LNCaP clone FGC (cell line): ENCODE results near the gene TXNDC17.
A peak's percentile ranks its signal among the peaks of the same experiment; 100 is the strongest.

ENCODE experiments used
- DNase-seq: peaks from one replicate; pipeline ENCODE4 v3.0.0-alpha.2; 2011; ENCODE audit warnings: low read depth
- H3K4me3 ChIP-seq: 2 replicates; pipeline ENCODE4 v1.5.1; 2011; ENCODE audit warnings: mild to moderate bottlenecking, low read depth, low read length, control low read depth
- TF ChIP-seq, protein P1 (sequence below): IDR thresholded peaks from 2 replicates; pipeline ENCODE4 v1.5.1; 2012; ENCODE audit warnings: mild to moderate bottlenecking; ENCODE audit not compliant: control insufficient read depth, insufficient read depth; ENCODE audit errors: extremely low read depth

Gene TXNDC17

GRCh38 chr17:6597727-6598126 is 43.1 kb upstream of the TXNDC17 start:
- TF ChIP-seq, protein P1, sequence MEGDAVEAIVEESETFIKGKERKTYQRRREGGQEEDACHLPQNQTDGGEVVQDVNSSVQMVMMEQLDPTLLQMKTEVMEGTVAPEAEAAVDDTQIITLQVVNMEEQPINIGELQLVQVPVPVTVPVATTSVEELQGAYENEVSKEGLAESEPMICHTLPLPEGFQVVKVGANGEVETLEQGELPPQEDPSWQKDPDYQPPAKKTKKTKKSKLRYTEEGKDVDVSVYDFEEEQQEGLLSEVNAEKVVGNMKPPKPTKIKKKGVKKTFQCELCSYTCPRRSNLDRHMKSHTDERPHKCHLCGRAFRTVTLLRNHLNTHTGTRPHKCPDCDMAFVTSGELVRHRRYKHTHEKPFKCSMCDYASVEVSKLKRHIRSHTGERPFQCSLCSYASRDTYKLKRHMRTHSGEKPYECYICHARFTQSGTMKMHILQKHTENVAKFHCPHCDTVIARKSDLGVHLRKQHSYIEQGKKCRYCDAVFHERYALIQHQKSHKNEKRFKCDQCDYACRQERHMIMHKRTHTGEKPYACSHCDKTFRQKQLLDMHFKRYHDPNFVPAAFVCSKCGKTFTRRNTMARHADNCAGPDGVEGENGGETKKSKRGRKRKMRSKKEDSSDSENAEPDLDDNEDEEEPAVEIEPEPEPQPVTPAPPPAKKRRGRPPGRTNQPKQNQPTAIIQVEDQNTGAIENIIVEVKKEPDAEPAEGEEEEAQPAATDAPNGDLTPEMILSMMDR, result no peak
- peak; percentile 59 for DNase-seq
- H3K4me3 ChIP-seq, result peak overlapping the region; percentile 25

GRCh38 chr17:6599364-6599763 is 41.5 kb upstream of the TXNDC17 start:
- peak overlapping the region; percentile 17 for H3K4me3 ChIP-seq
- TF ChIP-seq, protein P1, result no peak
- peak; percentile 68 for DNase-seq

DNA sequence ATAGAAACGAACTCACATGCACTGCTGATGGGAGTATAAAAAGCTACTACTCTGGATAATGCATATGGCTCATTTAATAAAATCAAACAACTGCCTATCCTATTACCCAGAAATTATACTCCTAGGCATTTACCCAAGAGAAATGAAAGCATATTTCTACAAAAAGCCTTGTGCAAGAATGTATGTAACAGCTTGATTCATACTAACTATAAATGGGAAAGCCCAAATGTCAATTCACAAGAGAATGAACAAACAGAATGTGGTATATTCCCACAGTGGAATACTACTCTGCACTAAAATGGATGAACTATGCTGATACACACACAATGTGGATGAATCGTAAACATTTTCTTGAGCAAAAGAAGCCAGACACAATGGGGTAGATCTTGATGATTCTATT is 38.7 kb upstream of the TXNDC17 start:
- TF ChIP-seq, protein P1, result no peak
- no peak for DNase-seq
- no peak overlapping the region for H3K4me3 ChIP-seq

DNA sequence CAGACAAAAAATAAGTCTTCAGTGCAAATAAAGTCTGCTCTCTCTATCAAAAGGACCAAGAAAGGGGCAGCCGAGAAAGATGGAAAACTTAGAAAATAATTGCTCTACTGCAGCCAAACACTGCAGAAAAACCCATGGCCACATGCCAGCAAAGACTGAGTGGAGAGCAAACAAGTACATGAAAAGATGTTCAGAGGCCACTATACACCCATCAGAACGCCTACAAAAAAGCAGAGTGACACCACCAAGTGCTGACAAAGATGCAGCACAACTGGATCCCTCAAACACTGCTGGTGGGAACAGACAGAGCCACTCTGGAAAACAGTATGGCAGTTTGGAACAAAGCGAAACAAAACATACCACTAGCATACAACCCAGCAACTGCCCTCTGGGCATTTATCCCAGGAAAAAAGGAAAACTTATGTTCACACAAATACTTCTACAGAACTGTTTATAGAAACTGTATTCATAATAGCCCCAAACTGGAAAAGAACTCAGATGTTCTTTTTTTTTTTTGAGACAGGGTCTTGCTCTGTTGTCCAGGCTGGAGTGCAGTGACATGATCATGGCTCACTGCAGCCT is 37.0 kb upstream of the TXNDC17 start:
- H3K4me3 ChIP-seq, result no peak overlapping the region
- no peak for DNase-seq
- TF ChIP-seq, protein P1, result peak; percentile 28; the same call in 1 of the 2 replicates

- no peak for DNase-seq
- TF ChIP-seq, protein P1, result no peak
- no peak overlapping the region for H3K4me3 ChIP-seq
These were observed 35.7 kb upstream of the TXNDC17 start for GRCh38 chr17:6605142-6605541.

DNA sequence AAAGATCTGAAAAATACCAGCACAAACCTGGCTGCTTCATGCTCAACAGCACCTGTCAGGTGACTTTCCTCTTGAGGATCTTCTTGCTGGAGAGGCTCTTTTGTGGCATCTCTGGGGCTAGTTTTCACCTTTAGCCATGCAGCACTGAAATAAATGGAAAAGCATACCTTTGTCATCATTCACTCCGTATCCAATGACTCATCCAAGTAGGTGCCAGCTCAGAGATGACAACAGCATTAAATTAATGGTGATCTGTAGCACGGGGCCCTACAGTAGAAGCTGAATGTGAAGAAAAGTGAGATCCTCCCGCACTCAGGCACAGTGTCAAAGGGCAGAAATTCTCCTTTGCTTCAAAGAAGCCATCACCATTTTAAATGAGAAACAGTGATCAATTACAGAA is 32.5 kb upstream of the TXNDC17 start:
- DNase-seq, result no peak
- H3K4me3 ChIP-seq, result no peak overlapping the region
- TF ChIP-seq, protein P1, result no peak

- DNase-seq, result no peak
- TF ChIP-seq, protein P1, result no peak
These were observed 30.8 kb upstream of the TXNDC17 start for GRCh38 chr17:6610011-6610410.

More at GRCh38 chr17:6610011-6610410, 30.8 kb upstream of the TXNDC17 start:
- H3K4me3 ChIP-seq, result no peak overlapping the region
